SK-N-SH treated with all-trans-retinoic acid at 6 μM for 48 hours (cell line): ENCODE data around the gene DTNBP1.

Experiments
- ATAC-seq: fragments of 200-7000 bp; cut with Tn5 transposase; 3 replicates; pipeline ENCODE4 v1.9.1; 2020; ENCODE audit warnings: mild to moderate bottlenecking, moderate library complexity
- ARNTL ChIP-seq: fragments of 450-650 bp; formaldehyde crosslinking; IDR thresholded peaks from 2 replicates; pipeline ENCODE4 v1.5.0; 2020; ENCODE audit warnings: low read depth, mild to moderate bottlenecking, moderate library complexity, borderline replicate concordance
- BACH2 ChIP-seq: fragments of 250-450 bp; sonication (Bioruptor Pico); IDR thresholded peaks from 2 replicates; pipeline ENCODE4 v1.9.0; 2021; ENCODE audit warnings: mild to moderate bottlenecking, borderline replicate concordance
- CSDC2 ChIP-seq: fragments of 250-450 bp; sonication (Bioruptor Pico); IDR thresholded peaks from 2 replicates; pipeline ENCODE4 v1.5.0; 2020; ENCODE audit warnings: mild to moderate bottlenecking, moderate library complexity
- ESRRG ChIP-seq: fragments of 250-450 bp; sonication (Bioruptor Pico); IDR thresholded peaks from 2 replicates; pipeline ENCODE4 v1.6.1; 2021; ENCODE audit warnings: mild to moderate bottlenecking
- GLIS3 ChIP-seq: fragments of 250-450 bp; sonication (Bioruptor Pico); IDR thresholded peaks from 2 replicates; pipeline ENCODE4 v1.5.0; 2020; ENCODE audit warnings: mild to moderate bottlenecking, moderate library complexity
- ISL1 ChIP-seq: fragments of 250-450 bp; sonication (Bioruptor Pico); IDR thresholded peaks from 2 replicates; pipeline ENCODE4 v2.1.2; 2022; ENCODE audit warnings: mild to moderate bottlenecking, moderate library complexity
- OSR1 ChIP-seq: fragments of 250-450 bp; sonication (Bioruptor Pico); IDR thresholded peaks from 2 replicates; pipeline ENCODE4 v1.8.0; 2022; ENCODE audit warnings: moderate library complexity, mild to moderate bottlenecking, inconsistent platforms
- TCF4 ChIP-seq: fragments of 250-450 bp; sonication (Bioruptor Pico); IDR thresholded peaks from 2 replicates; pipeline ENCODE4 v1.8.0; 2021; ENCODE audit warnings: mild to moderate bottlenecking, moderate library complexity, borderline replicate concordance
- TOX ChIP-seq: fragments of 250-450 bp; sonication (Bioruptor Pico); IDR thresholded peaks from 2 replicates; pipeline ENCODE4 v1.8.0; 2021; ENCODE audit warnings: mild to moderate bottlenecking, moderate library complexity, borderline replicate concordance
- ZC3H10 ChIP-seq: fragments of 250-450 bp; sonication (Bioruptor Pico); IDR thresholded peaks from 2 replicates; pipeline ENCODE4 v1.5.1; 2021; ENCODE audit warnings: mild to moderate bottlenecking, moderate library complexity
- ZFP3 ChIP-seq: fragments of 250-450 bp; sonication (Bioruptor Pico); IDR thresholded peaks from 2 replicates; pipeline ENCODE4 v1.5.0; 2020; ENCODE audit warnings: mild to moderate bottlenecking, moderate library complexity
- ZFP30 ChIP-seq: fragments of 450-650 bp; formaldehyde crosslinking; IDR thresholded peaks from 2 replicates; pipeline ENCODE4 v1.5.0; 2022; ENCODE audit warnings: mild to moderate bottlenecking, moderate library complexity
- ZNF70 ChIP-seq: fragments of 450-650 bp; formaldehyde crosslinking; IDR thresholded peaks from 2 replicates; pipeline ENCODE4 v1.5.0; 2020; ENCODE audit warnings: mild to moderate bottlenecking, moderate library complexity
- ZNF8 ChIP-seq: fragments of 450-650 bp; formaldehyde crosslinking; IDR thresholded peaks from 2 replicates; pipeline ENCODE4 v1.5.0; 2020; ENCODE audit warnings: mild to moderate bottlenecking, moderate library complexity
- TF ChIP-seq, protein P1 (sequence below): fragments of 250-450 bp; sonication (Bioruptor Pico); IDR thresholded peaks from 2 replicates; pipeline ENCODE4 v1.5.0; 2020; ENCODE audit warnings: mild to moderate bottlenecking, moderate library complexity
- TF ChIP-seq, protein P2 (sequence below): fragments of 250-450 bp; sonication (Bioruptor Pico); IDR thresholded peaks from 2 replicates; pipeline ENCODE4 v1.5.1; 2021; ENCODE audit warnings: mild to moderate bottlenecking, moderate library complexity
- TF ChIP-seq, protein P3 (sequence below): fragments of 250-450 bp; sonication (Bioruptor Pico); IDR thresholded peaks from 2 replicates; pipeline ENCODE4 v1.8.0; 2021; ENCODE audit warnings: low read depth, mild to moderate bottlenecking, moderate library complexity, borderline replicate concordance
- TF ChIP-seq, protein P4 (sequence below): fragments of 250-450 bp; sonication (Bioruptor Pico); IDR thresholded peaks from 2 replicates; pipeline ENCODE4 v1.8.0; 2020; ENCODE audit warnings: mild to moderate bottlenecking, moderate library complexity, borderline replicate concordance

The DTNBP1 gene

DNA sequence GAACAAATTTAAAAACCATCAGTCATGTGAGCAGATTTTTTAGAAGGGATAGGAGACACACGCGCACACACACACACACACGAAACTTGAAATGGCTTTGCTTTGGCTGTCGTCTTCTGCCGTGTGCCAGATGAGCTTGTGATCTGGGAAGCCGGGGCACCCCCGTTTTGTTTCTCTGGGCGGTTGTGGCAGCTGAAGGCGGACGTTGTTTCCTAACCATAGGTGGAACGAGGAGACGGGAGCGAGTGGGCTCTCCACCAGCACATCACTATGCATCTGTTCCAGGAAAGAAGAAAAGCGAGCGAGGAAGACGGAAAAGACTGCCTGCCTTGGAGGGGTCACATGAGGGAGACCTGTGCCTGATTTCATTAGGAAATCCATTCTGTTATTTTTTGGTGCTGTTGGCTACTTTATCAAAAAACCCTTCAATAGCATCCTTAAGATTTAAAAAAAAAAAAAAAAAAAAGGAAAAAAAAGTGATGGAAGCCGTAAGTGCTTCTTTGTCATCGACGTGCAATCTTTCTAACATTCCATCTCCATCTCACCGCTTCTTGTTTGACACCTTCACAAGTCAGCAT, 142.1 kb downstream of the DTNBP1 start (continued):
- TF ChIP-seq, protein P1, sequence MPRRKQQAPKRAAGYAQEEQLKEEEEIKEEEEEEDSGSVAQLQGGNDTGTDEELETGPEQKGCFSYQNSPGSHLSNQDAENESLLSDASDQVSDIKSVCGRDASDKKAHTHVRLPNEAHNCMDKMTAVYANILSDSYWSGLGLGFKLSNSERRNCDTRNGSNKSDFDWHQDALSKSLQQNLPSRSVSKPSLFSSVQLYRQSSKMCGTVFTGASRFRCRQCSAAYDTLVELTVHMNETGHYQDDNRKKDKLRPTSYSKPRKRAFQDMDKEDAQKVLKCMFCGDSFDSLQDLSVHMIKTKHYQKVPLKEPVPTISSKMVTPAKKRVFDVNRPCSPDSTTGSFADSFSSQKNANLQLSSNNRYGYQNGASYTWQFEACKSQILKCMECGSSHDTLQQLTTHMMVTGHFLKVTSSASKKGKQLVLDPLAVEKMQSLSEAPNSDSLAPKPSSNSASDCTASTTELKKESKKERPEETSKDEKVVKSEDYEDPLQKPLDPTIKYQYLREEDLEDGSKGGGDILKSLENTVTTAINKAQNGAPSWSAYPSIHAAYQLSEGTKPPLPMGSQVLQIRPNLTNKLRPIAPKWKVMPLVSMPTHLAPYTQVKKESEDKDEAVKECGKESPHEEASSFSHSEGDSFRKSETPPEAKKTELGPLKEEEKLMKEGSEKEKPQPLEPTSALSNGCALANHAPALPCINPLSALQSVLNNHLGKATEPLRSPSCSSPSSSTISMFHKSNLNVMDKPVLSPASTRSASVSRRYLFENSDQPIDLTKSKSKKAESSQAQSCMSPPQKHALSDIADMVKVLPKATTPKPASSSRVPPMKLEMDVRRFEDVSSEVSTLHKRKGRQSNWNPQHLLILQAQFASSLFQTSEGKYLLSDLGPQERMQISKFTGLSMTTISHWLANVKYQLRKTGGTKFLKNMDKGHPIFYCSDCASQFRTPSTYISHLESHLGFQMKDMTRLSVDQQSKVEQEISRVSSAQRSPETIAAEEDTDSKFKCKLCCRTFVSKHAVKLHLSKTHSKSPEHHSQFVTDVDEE (CRISPR knock-in tag), result no peak
- TF ChIP-seq GLIS3, result no peak
- no peak for TF ChIP-seq CSDC2 (CRISPR knock-in tag)
- TF ChIP-seq ZFP3 (CRISPR knock-in tag), result no peak
- TF ChIP-seq TCF4 (CRISPR knock-in tag), result no peak
- no peak for TF ChIP-seq OSR1 (CRISPR knock-in tag)

DNA sequence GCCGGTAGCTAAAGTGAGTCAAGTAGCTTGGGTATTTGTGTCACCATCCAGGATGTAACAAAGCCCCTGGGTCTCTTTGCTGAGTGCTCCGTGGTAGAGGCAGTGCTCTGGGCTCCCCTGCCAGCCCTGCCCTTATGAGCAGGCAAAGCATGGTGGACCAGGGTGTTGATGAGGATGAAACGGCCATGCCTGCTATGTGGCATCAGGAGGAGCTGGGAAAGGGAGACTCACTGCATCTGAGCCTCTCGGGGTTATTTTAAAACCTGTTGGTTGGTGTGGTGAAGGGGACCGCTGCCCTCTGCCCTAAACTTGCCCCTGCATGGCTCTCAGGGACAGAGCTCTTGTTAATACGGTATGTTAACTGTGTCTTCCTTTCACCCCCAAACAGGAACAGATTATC, 143.1 kb downstream of the DTNBP1 start:
- ATAC-seq, result no peak
- no peak for TF ChIP-seq ZNF70 (CRISPR knock-in tag)
- TF ChIP-seq ISL1, result no peak
- TF ChIP-seq, all 23 proteins: peak for 0

DNA sequence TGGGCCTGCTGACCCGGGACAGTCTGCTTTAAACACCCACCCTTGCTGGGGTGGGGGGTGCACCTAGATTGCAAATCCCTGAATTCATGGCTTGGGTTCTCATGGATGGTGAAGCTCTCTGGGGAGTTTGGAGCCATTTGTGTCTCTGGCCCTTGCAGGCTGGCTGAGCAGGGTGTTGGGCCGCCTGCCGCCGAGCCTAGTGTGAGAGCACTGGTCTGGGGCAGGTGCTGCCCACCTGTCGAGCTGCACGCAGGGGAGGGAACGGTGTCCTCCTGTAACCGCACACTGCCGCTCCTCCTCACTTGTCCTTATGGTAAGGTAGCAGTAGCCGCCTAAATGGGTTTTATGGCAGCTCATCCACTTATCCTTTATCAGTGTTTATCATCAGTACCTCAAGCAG, 143.9 kb downstream of the DTNBP1 start:
- no peak for TF ChIP-seq ARNTL
- no peak for TF ChIP-seq TCF4 (CRISPR knock-in tag)
- TF ChIP-seq, protein P1 (CRISPR knock-in tag), result no peak
- TF ChIP-seq OSR1 (CRISPR knock-in tag), result no peak
- TF ChIP-seq ESRRG (CRISPR knock-in tag), result no peak
- no peak for TF ChIP-seq TOX (CRISPR knock-in tag)
- 0 out of 2 replicates have a peak, but pooled peaks have one; percentile 27 for TF ChIP-seq ZNF70 (CRISPR knock-in tag)
- no peak for ATAC-seq

DNA sequence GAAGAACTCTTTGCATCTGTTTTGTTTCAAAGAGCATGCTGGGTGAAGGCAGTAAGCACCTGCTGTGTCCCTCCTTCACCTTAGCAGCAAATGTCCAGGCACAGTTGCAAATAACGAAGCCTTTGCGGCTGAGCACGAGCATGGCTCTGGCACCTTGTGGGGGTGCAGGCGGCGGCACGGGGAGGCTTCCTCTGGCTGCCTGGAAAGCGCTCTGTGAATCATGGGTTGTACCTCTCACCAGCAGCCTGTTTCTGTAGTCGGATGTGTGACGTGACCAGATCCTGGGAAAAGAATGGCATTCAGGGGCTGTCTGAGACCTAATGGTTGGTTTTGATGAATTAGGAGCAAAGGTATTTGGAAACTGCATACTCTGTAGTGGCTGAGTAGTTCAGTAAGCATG, 144.8 kb downstream of the DTNBP1 start:
- TF ChIP-seq, protein P2, sequence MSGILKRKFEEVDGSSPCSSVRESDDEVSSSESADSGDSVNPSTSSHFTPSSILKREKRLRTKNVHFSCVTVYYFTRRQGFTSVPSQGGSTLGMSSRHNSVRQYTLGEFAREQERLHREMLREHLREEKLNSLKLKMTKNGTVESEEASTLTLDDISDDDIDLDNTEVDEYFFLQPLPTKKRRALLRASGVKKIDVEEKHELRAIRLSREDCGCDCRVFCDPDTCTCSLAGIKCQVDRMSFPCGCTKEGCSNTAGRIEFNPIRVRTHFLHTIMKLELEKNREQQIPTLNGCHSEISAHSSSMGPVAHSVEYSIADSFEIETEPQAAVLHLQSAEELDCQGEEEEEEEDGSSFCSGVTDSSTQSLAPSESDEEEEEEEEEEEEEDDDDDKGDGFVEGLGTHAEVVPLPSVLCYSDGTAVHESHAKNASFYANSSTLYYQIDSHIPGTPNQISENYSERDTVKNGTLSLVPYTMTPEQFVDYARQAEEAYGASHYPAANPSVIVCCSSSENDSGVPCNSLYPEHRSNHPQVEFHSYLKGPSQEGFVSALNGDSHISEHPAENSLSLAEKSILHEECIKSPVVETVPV (CRISPR knock-in tag), result no peak
- TF ChIP-seq ZFP3 (CRISPR knock-in tag) (no peak), TCF4 (CRISPR knock-in tag) (no peak)
- no peak for ATAC-seq

DNA sequence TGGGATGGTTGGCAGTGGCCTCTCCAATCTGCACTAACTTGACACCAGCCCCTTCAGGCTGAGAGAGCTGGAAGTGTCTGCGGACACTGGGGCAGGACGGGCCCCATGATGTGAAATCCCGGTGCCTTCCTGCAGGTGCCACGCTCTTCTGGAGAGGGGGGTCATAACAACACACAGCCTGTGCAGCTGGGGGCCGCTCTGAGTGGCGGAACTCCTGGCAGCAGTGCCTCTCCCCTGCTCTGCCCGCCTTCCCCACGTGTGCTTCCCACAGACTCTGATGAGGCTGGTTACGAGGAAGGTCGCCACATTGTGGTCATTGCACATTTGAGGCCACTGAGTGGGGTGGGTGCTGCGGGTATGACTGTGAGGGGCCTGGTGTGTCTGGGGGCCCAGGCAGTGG, 145.2 kb downstream of the DTNBP1 start:
- no peak for ATAC-seq
- no peak for TF ChIP-seq OSR1 (CRISPR knock-in tag)
- no peak for TF ChIP-seq TCF4 (CRISPR knock-in tag)
- no peak for TF ChIP-seq ZFP30
- no peak for TF ChIP-seq ZC3H10 (CRISPR knock-in tag)
- TF ChIP-seq GLIS3, result no peak

DNA sequence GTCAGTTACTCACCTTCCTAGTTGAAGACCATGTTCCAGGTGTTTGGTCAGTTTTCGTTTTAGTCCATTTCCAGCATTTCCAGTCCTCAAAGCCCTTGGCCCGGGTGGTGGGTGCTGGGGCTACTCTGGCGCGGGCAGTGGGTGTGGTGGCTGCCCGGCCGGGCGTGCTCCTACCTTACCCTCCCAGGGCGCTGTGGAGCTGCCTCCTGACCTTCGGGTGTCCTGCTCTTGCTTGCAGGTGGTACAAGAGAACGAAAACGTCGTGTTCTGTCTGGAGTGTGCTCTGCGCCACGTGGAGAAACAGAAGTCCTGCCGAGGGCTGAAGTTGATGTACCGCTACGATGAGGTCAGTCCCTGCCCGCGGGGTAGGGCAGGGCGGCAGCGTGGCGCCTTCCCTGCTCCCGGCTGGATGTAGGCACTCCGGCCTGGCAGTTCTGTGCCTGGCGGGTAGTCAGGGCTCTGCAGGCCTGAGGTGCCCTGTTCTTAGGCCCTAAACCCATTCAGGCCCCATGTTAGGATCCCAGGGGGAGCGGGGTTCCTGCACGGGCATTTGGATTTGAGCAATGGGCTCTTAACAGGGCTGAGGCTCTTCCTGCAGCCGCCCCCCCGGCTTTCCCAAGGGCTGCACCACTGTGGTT, 145.8 kb downstream of the DTNBP1 start:
- no peak for ATAC-seq
- TF ChIP-seq, protein P3, sequence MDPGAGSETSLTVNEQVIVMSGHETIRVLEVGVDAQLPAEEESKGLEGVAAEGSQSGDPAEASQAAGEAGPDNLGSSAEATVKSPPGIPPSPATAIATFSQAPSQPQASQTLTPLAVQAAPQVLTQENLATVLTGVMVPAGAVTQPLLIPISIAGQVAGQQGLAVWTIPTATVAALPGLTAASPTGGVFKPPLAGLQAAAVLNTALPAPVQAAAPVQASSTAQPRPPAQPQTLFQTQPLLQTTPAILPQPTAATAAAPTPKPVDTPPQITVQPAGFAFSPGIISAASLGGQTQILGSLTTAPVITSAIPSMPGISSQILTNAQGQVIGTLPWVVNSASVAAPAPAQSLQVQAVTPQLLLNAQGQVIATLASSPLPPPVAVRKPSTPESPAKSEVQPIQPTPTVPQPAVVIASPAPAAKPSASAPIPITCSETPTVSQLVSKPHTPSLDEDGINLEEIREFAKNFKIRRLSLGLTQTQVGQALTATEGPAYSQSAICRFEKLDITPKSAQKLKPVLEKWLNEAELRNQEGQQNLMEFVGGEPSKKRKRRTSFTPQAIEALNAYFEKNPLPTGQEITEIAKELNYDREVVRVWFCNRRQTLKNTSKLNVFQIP, result no peak
- TF ChIP-seq BACH2 (no peak), ZNF70 (CRISPR knock-in tag) (no peak), ZFP3 (CRISPR knock-in tag) (no peak), ZNF8 (CRISPR knock-in tag) (no peak)
- TF ChIP-seq, protein P2 (CRISPR knock-in tag), result no peak
- TF ChIP-seq, protein P4, sequence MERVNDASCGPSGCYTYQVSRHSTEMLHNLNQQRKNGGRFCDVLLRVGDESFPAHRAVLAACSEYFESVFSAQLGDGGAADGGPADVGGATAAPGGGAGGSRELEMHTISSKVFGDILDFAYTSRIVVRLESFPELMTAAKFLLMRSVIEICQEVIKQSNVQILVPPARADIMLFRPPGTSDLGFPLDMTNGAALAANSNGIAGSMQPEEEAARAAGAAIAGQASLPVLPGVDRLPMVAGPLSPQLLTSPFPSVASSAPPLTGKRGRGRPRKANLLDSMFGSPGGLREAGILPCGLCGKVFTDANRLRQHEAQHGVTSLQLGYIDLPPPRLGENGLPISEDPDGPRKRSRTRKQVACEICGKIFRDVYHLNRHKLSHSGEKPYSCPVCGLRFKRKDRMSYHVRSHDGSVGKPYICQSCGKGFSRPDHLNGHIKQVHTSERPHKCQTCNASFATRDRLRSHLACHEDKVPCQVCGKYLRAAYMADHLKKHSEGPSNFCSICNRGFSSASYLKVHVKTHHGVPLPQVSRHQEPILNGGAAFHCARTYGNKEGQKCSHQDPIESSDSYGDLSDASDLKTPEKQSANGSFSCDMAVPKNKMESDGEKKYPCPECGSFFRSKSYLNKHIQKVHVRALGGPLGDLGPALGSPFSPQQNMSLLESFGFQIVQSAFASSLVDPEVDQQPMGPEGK, result no peak
